H1 (cell line): ENCODE data around the gene NTRK2. TPM values are rescaled to one million over a fixed set of nuclear protein-coding genes. Genes with fewer than 3 reads are reported as not detected.

Experiments used
- CTCF ChIA-PET: fragments of 300-600 bp; sonication (Branson Sonifier 250); formaldehyde crosslinking; loops from one replicate; lab custom pipeline; 2021; ENCODE audit not compliant: partially characterized antibody; lab: Charles Lee
- POLR2A ChIA-PET: fragments of 300-600 bp; sonication (Branson Sonifier 250); formaldehyde crosslinking; loops from one replicate; lab custom pipeline; 2021; ENCODE audit warnings: inconsistent platforms; ENCODE audit not compliant: partially characterized antibody; lab: Charles Lee
- DNase-seq, 2 experiments: peaks; one replicate each; pipeline versions ENCODE4 v3.0.0 to v3.0.0-alpha.2; 2010 to 2022; ENCODE audit warnings: low spot score in 2 of 2, low read depth in 1 of 2, mixed read lengths in 1 of 2
- FAIRE-seq: peaks from 2 replicates; lab custom pipeline; 2011; peaks lifted over from hg19 to GRCh38; lab: Jason Lieb, UNC
- H2AFZ ChIP-seq: 2 replicates; pipeline ENCODE4 v1.8.1; 2012; ENCODE audit warnings: low read length, inconsistent platforms
- H2AK5ac ChIP-seq: 2 replicates; pipeline ENCODE4 v1.6.1; 2013; ENCODE audit warnings: low read depth, low read length
- H2BK120ac ChIP-seq: replicated peaks from 2 replicates; pipeline ENCODE3; 2013; ENCODE audit warnings: low read depth, low read length, inconsistent platforms
- H2BK12ac ChIP-seq: 2 replicates; pipeline ENCODE4 v1.6.1; 2013; ENCODE audit warnings: low read depth, low read length
- H2BK15ac ChIP-seq: 2 replicates; pipeline ENCODE4 v1.6.1; 2013; ENCODE audit warnings: low read length
- H2BK20ac ChIP-seq: 2 replicates; pipeline ENCODE4 v1.6.1; 2013; ENCODE audit warnings: low read length
- H2BK5ac ChIP-seq: 2 replicates; pipeline ENCODE4 v1.6.1; 2013; ENCODE audit warnings: low read depth, low read length
- H3K14ac ChIP-seq: 2 replicates; pipeline ENCODE4 v1.6.1; 2013; ENCODE audit warnings: inconsistent platforms; ENCODE audit not compliant: insufficient read length
- H3K18ac ChIP-seq: 2 replicates; pipeline ENCODE4 v1.6.1; 2013; ENCODE audit warnings: low read length; ENCODE audit errors: extremely low read depth
- H3K23ac ChIP-seq: 2 replicates; pipeline ENCODE4 v1.6.1; 2013; ENCODE audit warnings: inconsistent platforms; ENCODE audit not compliant: insufficient read length
- H3K23me2 ChIP-seq: 2 replicates; pipeline ENCODE4 v1.6.1; 2013; ENCODE audit warnings: low read depth, low read length
- H3K27ac ChIP-seq: 2 replicates; pipeline ENCODE4 v1.6.1; 2011; ENCODE audit warnings: low read depth, low read length, inconsistent platforms
- H3K27me3 ChIP-seq, 4 experiments: replicated peaks in 1 of 4; 1 replicate in 1 of 4; 2 replicates in 3 of 4; pipeline versions ENCODE4 v1.6.1 to v1.8.1; 2011 to 2013; ENCODE audit warnings: low read length in 3 of 4, mild to moderate bottlenecking in 3 of 4, inconsistent platforms in 2 of 4, mixed read lengths in 2 of 4, moderate library complexity in 1 of 4; ENCODE audit not compliant: control insufficient read depth in 3 of 4, insufficient read depth in 3 of 4; ENCODE audit errors: extremely low read depth in 1 of 4
- H3K36me3 ChIP-seq, 4 experiments: 2 replicates each; pipeline versions ENCODE4 v1.6.1 to v1.8.1; 2011 to 2013; ENCODE audit warnings: mild to moderate bottlenecking in 4 of 4, low read length in 3 of 4, moderate library complexity in 2 of 4, control low read depth in 1 of 4, inconsistent platforms in 1 of 4; ENCODE audit not compliant: insufficient read depth in 4 of 4, control insufficient read depth in 2 of 4
- H3K4ac ChIP-seq: replicated peaks from 2 replicates; pipeline ENCODE3; 2013; ENCODE audit warnings: low read length, low read depth, mixed read lengths, inconsistent platforms; ENCODE audit not compliant: insufficient read length
- H3K4me1 ChIP-seq, 4 experiments: replicated peaks in 1 of 4; 1 replicate in 1 of 4; 2 replicates in 3 of 4; pipeline versions ENCODE4 v1.6.1 to v1.8.1; 2011 to 2013; ENCODE audit warnings: low read length in 3 of 4, inconsistent platforms in 2 of 4, mixed read lengths in 1 of 4; ENCODE audit not compliant: insufficient read depth in 4 of 4, control insufficient read depth in 3 of 4
- H3K4me2 ChIP-seq, 2 experiments: 2 replicates each; pipeline versions ENCODE4 v1.6.1 to v1.8.1; 2011 to 2013; ENCODE audit warnings: low read depth in 2 of 2, low read length in 2 of 2, control low read depth in 1 of 2, inconsistent platforms in 1 of 2, mild to moderate bottlenecking in 1 of 2; ENCODE audit not compliant: insufficient read depth in 1 of 2
- H3K4me3 ChIP-seq, 4 experiments: fragments of 200-600, 300-600 bp in 1 of 4; sonication (generic), shearing (Covaris generic), sonication (Bioruptor Twin) in 1 of 4; 2 replicates each; pipeline versions ENCODE4 v1.5.1 to v1.8.1; 2011 to 2016; ENCODE audit warnings: low read length in 4 of 4, low read depth in 3 of 4, control low read depth in 2 of 4, inconsistent platforms in 2 of 4, mild to moderate bottlenecking in 2 of 4, mixed read lengths in 1 of 4, moderate library complexity in 1 of 4; ENCODE audit not compliant: insufficient read depth in 2 of 4; ENCODE audit errors: extremely low read depth in 1 of 4
- H3K56ac ChIP-seq: replicated peaks from 2 replicates; pipeline ENCODE3; 2013; ENCODE audit warnings: low read depth, mild to moderate bottlenecking, mixed read lengths, low read length, inconsistent platforms; ENCODE audit not compliant: insufficient read length
- H3K79me1 ChIP-seq: 2 replicates; pipeline ENCODE4 v1.6.1; 2013; ENCODE audit warnings: low read depth, low read length, control low read depth
- H3K79me2 ChIP-seq, 2 experiments: 2 replicates each; pipeline versions ENCODE4 v1.6.1 to v1.8.1; 2012 to 2013; ENCODE audit warnings: low read length in 2 of 2, mild to moderate bottlenecking in 2 of 2, inconsistent platforms in 1 of 2; ENCODE audit not compliant: insufficient read depth in 2 of 2, control insufficient read depth in 1 of 2
- H3K9ac ChIP-seq, 4 experiments: replicated peaks in 1 of 4; 1 replicate in 1 of 4; 2 replicates in 3 of 4; pipeline versions ENCODE4 v1.6.1 to v1.8.1; 2011 to 2013; ENCODE audit warnings: low read depth in 3 of 4, low read length in 3 of 4, control low read depth in 2 of 4, mild to moderate bottlenecking in 2 of 4, moderate library complexity in 2 of 4, inconsistent platforms in 1 of 4; ENCODE audit errors: extremely low read depth in 1 of 4
- H3K9me3 ChIP-seq, 2 experiments: 2 replicates each; pipeline versions ENCODE4 v1.6.1 to v1.8.1; 2012 to 2013; ENCODE audit warnings: mild to moderate bottlenecking in 2 of 2, moderate library complexity in 2 of 2, control low read depth in 1 of 2, inconsistent platforms in 1 of 2, low read depth in 1 of 2, low read length in 1 of 2, mixed read lengths in 1 of 2; ENCODE audit not compliant: insufficient read depth in 2 of 2
- H4K20me1 ChIP-seq, 2 experiments: replicated peaks in 1 of 2; 2 replicates each; pipeline versions ENCODE3 to v1.8.1; 2011 to 2013; ENCODE audit warnings: inconsistent platforms in 2 of 2, low read length in 2 of 2, mild to moderate bottlenecking in 1 of 2; ENCODE audit not compliant: insufficient read depth in 2 of 2, control insufficient read depth in 1 of 2
- H4K5ac ChIP-seq: 2 replicates; pipeline ENCODE4 v1.6.1; 2013; ENCODE audit warnings: low read length, low read depth, mixed read lengths, inconsistent platforms; ENCODE audit not compliant: insufficient read length
- H4K8ac ChIP-seq: 2 replicates; pipeline ENCODE4 v1.8.0; 2013; ENCODE audit warnings: mild to moderate bottlenecking, moderate library complexity, low read length, inconsistent platforms; ENCODE audit not compliant: insufficient read depth; ENCODE audit errors: extremely low read depth
- H4K91ac ChIP-seq: replicated peaks from 2 replicates; pipeline ENCODE3; 2013; ENCODE audit warnings: low read length, mixed read lengths, inconsistent platforms; ENCODE audit not compliant: insufficient read length
- EP300 ChIP-seq, 2 experiments: IDR thresholded peaks; 1 replicate in 1 of 2; 2 replicates in 1 of 2; pipeline ENCODE4 v1.6.1; 2011 to 2012; ENCODE audit warnings: low read depth in 2 of 2, low read length in 2 of 2, mild to moderate bottlenecking in 2 of 2, borderline replicate concordance in 1 of 2, inconsistent platforms in 1 of 2, moderate library complexity in 1 of 2
- GABPA ChIP-seq: IDR thresholded peaks from 2 replicates; pipeline ENCODE4 v1.6.1; 2011; ENCODE audit warnings: mild to moderate bottlenecking, low read length, moderate library complexity, borderline replicate concordance; ENCODE audit not compliant: insufficient read depth
- NANOG ChIP-seq: IDR thresholded peaks from 2 replicates; pipeline ENCODE4 v1.6.1; 2011; ENCODE audit warnings: low read length, low read depth, mild to moderate bottlenecking, inconsistent platforms; ENCODE audit not compliant: insufficient read depth, poor library complexity, severe bottlenecking
- NRF1 ChIP-seq: IDR thresholded peaks from 2 replicates; pipeline ENCODE4 v1.6.1; 2011; ENCODE audit warnings: mild to moderate bottlenecking, low read depth, low read length, improper control_type of control experiment
- POLR2AphosphoS5 ChIP-seq: IDR thresholded peaks from 2 replicates; pipeline ENCODE4 v1.6.1; 2011; ENCODE audit warnings: low read depth, low read length
- SAP30 ChIP-seq: fragments of 300-600 bp; sonication (generic); IDR thresholded peaks from 2 replicates; pipeline ENCODE4 v1.7.1; 2012; ENCODE audit warnings: low read length, moderate library complexity, mild to moderate bottlenecking, inconsistent platforms; ENCODE audit not compliant: insufficient read depth, insufficient replicate concordance
- ZNF274 ChIP-seq: IDR thresholded peaks from 2 replicates; pipeline ENCODE4 v1.7.0; 2012; ENCODE audit warnings: low read length, borderline replicate concordance; ENCODE audit errors: extremely low read depth
- polyA plus RNA-seq, 7 experiments: library from polyadenylated mRNA; depleted of rRNA in 3 of 7; stranded (reverse) in 5 of 7; unstranded in 2 of 7; fragments of >200 nt in 5 of 7; fragments of 200-250 nt in 2 of 7; gene quantifications; 1 replicate in 5 of 7; 2 replicates in 1 of 7; 4 replicates in 1 of 7; pipeline versions ENCODE4 v1.2.1 to v1.2.3, GENCODE V29; 2011 to 2013; ENCODE audit warnings: missing spikeins in 2 of 7, mixed read lengths in 2 of 7
- total RNA-seq: library from RNA; stranded (reverse); fragmentation: NEBNext Ultra II Directional; extraction: Animal tissue kit (Norgen Biotek cat#: 25700); gene quantifications from 2 replicates; pipeline ENCODE4 v1.2.1, GENCODE V29; 2021
- TF ChIP-seq, protein P1 (sequence below), 3 experiments: IDR thresholded peaks; 1 replicate in 2 of 3; 2 replicates in 1 of 3; pipeline versions ENCODE4 v1.5.1 to v1.6.1; 2011; ENCODE audit warnings: low read length in 3 of 3, mild to moderate bottlenecking in 3 of 3, inconsistent platforms in 2 of 3, low read depth in 1 of 3, moderate library complexity in 1 of 3; ENCODE audit not compliant: insufficient read depth in 1 of 3; ENCODE audit errors: control extremely low read depth in 1 of 3
- TF ChIP-seq, protein P2 (sequence below): IDR thresholded peaks from 2 replicates; pipeline ENCODE4 v1.6.1; 2011; ENCODE audit warnings: low read depth, mild to moderate bottlenecking, low read length; ENCODE audit not compliant: insufficient read depth
- TF ChIP-seq, protein P3 (sequence below): IDR thresholded peaks from 2 replicates; pipeline ENCODE4 v1.6.1; 2011; ENCODE audit warnings: low read length, improper control_type of control experiment

Gene NTRK2
- total and polyA plus RNA-seq, 2 of the 8 experiments (the other 6 are each of a cell fraction or from before 2014, with no cell fraction given) = 0.03 to 0.04 TPM

DNA sequence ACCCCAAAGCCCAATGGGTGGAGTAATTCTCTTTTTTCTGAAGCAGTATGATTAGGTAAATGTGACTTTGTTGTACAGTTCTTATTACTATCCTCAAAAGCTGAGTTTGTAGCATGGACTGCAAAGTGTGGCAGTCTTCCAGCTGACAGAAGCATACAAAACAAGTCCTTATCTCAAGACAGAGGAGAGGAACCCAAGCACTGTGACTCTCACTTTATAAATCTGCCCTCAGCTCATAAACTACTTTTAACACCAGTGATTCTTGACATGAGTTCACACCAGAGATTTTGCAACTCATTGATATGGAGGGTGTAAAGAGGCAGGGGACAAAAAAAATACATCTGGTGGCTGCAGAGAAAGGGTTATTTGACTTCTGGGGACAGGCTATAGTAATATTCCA, 251.6 kb downstream of the NTRK2 start:
- ChIA-PET POLR2A (no interaction called here), CTCF (interaction anchor here (0.7 to 3.6 kb wide), 7 partner anchors 9 to 216 kb away, joined by 3 to 26 read pairs (median 4); no protein-coding TSS in a partner anchor)
- Histone ChIP-seq H2BK5ac (no peak overlapping the region), H3K18ac (no peak overlapping the region), H3K79me1 (no peaks in the 10 kb centered on the region), H3K79me2 (no peaks in the 10 kb centered on the region), H3K4ac (no peak overlapping the region), H4K91ac (no peak overlapping the region), H3K9me3 (no peaks in the 10 kb centered on the region), H4K5ac (no peak overlapping the region), H2BK120ac (no peak overlapping the region), H2BK20ac (no peak overlapping the region), H3K14ac (no peak overlapping the region), H3K4me1 (no peaks in the 10 kb centered on the region; a peak in 2 of 7 replicates), H2AFZ (no peak overlapping the region), H3K23me2 (no peaks in the 10 kb centered on the region), H4K8ac (no peak overlapping the region), H3K4me2 (no peak overlapping the region), H4K20me1 (no peaks in the 10 kb centered on the region), H3K23ac (no peak overlapping the region), H2BK15ac (no peak overlapping the region), H3K27ac (no peak overlapping the region), H3K4me3 (no peak overlapping the region), H3K27me3 (no peaks in the 10 kb centered on the region), H2BK12ac (no peak overlapping the region), H3K9ac (no peak overlapping the region), H2AK5ac (no peak overlapping the region), H3K56ac (no peak overlapping the region), H3K36me3 (no peaks in the 10 kb centered on the region)
- FAIRE-seq (no peak), DNase-seq (no peak)
- TF ChIP-seq, protein P1, sequence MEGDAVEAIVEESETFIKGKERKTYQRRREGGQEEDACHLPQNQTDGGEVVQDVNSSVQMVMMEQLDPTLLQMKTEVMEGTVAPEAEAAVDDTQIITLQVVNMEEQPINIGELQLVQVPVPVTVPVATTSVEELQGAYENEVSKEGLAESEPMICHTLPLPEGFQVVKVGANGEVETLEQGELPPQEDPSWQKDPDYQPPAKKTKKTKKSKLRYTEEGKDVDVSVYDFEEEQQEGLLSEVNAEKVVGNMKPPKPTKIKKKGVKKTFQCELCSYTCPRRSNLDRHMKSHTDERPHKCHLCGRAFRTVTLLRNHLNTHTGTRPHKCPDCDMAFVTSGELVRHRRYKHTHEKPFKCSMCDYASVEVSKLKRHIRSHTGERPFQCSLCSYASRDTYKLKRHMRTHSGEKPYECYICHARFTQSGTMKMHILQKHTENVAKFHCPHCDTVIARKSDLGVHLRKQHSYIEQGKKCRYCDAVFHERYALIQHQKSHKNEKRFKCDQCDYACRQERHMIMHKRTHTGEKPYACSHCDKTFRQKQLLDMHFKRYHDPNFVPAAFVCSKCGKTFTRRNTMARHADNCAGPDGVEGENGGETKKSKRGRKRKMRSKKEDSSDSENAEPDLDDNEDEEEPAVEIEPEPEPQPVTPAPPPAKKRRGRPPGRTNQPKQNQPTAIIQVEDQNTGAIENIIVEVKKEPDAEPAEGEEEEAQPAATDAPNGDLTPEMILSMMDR (IDR thresholded peaks at IDR 0.05; ENCODE audit: control extremely low read depth in 1 of 3, insufficient read depth in 1 of 3, low read depth in 1 of 3, low read length in 3 of 3) = no peak
- no peak for TF ChIP-seq SAP30
- TF ChIP-seq ZNF274 = no peak
- TF ChIP-seq, protein P2, sequence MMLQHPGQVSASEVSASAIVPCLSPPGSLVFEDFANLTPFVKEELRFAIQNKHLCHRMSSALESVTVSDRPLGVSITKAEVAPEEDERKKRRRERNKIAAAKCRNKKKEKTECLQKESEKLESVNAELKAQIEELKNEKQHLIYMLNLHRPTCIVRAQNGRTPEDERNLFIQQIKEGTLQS = no peak
- TF ChIP-seq NANOG = no peak
- no peak for TF ChIP-seq NRF1
- TF ChIP-seq, protein P3, sequence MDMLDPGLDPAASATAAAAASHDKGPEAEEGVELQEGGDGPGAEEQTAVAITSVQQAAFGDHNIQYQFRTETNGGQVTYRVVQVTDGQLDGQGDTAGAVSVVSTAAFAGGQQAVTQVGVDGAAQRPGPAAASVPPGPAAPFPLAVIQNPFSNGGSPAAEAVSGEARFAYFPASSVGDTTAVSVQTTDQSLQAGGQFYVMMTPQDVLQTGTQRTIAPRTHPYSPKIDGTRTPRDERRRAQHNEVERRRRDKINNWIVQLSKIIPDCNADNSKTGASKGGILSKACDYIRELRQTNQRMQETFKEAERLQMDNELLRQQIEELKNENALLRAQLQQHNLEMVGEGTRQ = no peak
- TF ChIP-seq EP300 (IDR thresholded peaks at IDR 0.05; ENCODE audit: borderline replicate concordance in 1 of 2, low read depth in 2 of 2, low read length in 2 of 2) = no peak
- TF ChIP-seq GABPA = no peak
- no peak for TF ChIP-seq POLR2AphosphoS5
